Activated CD4-positive, alpha-beta T cell treated with anti-CD3 and anti-CD28 coated beads, Interleukin-2, amount 50 U/mL, for 24 hours (primary cell): ENCODE measurements around the gene UNC93B1.
"Not testable (repeated sequence)": the region's sequence is repeated elsewhere in the genome, so short reads cannot be mapped to it uniquely, and the experiment has no call there.

Source experiments
- DNase-seq, 2 donors: peaks; one replicate each; pipeline ENCODE4 v3.0.0-alpha.2; 2020; ENCODE audit warnings: low read depth in 1 of 2, low spot score in 1 of 2

The UNC93B1 gene

DNA sequence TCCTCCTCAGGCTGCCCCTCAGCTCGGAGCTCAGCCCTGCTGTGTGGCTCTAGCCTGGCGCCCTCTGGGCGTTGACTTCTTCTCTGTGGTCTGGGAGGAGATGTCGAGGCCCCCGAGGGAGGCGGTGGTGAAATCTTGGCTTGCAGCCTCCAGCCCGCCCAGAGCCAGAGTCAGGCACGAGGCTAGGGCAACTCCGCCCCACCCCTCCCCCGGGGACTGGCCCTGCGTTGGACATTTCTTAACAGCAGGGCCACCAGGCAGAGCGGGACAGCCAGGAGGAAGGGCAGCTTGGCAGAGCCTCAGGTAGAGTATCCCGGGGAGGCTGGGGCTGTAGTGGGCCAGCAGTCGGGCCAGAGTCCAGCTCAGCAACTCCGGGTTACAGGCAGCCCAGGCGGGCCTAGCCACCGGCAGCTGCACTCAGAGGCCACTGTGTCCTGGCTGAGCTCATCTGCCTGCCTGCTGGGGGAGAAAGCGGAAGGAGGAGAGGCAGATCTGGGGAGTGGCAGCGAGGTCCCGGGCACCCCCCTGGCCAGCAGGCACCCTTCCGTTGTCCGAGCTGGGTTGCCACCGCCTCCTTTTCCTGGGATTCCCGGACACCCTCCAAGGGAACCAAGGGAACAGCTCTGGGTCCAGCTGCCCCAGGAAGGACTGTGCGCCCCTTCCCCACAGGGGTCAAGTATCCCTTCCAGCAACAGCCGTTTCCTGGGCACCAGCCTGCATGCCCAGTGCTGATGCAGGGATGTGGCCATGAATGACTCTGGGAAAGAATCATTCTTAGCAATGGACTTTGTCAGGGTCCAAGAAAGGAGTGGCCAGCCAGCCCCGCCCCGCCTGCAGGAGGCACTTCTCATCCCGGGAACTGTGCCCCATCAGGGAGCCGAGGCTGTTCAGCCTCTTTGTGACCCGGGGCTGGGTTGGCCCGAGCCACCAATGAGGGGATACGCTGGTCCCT, 6.5 kb upstream of the UNC93B1 start, which contains the start of gene ALDH3B1:
ALDH3B1 (plus strand) TSS at position 238 of the 952 bp plus-strand sequence. CDS start 4,971 bp downstream, outside the sequence.
- DNase-seq: no peak

DNA sequence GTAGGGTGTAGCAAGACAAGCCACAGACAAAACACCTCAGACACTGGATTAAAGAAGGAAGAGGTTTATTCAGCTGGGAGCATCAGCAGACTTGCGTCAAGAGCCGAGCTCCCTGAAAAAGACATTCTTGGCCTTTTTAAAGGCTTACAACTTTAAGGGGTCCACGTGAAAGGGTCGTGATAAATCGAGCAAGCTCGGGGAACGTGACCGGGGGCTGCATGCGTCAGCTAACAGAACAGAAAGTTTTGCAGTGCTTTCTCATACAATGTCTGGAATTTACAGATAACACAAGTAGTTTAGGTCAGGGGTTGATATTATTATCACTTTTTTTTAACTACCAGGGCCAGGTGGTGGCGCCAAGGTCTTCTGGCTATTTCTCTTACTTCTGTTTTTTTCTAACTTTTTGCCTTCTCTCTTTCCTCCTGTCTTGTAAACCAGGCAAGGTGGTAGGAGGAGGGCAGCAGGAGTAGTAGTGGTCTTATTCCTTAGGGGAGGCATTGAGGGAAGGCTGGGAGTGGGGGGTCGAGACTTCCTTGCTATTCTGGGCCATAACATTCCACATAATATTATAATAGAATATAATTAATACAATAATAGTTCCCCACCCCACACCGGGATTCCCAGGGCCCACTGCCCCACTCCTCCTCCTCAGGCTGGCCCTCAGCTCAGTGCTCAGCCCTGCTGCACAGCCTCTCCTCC, 5.6 kb upstream of the UNC93B1 start:
- DNase-seq: no peak

DNA sequence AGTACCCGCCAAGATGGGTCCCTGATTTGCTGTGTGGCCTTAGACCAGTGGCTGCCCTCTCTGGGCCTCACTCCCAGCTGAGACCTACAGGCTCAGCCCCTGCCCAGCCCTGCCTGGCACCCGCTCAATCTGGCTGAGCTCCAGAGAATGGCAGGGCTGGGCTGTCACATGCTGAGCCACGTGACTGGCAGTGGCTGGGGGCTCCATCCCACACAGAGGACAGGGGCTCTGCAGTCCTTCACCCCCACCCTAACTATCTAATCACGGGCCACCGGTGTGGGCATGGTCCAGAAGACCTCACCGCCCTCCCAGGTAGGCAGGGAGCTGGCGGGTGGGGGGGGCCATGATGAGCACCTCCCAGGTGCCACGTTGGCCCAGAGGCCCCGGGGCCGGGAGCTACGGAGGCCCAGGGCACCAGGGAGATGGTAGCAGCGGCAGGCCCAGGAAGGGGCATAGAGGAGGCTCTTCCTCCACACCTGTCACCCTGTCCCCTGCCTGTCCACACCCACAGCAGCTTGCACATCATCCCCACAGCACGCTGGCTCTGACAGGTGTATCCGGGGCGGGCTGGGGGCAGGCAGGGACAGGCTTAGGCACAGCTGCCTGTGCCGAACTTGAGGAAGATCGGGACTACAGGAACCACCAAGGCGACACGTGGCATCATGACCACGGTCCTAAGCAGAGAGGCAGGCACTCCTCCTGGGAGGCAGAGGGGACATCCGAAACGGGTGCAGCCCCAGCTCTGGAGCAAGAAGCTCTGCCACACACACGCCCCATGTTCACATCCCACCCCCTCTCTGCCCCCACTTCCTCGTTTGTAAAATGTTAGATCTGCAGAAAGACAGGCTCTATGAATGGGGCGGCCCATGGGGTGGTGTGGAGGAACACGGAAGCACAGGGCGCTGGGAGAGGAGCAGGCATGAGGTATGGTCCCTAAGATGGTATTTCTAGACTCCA, 4.8 kb upstream of the UNC93B1 start:
- DNase-seq: no peak

DNA sequence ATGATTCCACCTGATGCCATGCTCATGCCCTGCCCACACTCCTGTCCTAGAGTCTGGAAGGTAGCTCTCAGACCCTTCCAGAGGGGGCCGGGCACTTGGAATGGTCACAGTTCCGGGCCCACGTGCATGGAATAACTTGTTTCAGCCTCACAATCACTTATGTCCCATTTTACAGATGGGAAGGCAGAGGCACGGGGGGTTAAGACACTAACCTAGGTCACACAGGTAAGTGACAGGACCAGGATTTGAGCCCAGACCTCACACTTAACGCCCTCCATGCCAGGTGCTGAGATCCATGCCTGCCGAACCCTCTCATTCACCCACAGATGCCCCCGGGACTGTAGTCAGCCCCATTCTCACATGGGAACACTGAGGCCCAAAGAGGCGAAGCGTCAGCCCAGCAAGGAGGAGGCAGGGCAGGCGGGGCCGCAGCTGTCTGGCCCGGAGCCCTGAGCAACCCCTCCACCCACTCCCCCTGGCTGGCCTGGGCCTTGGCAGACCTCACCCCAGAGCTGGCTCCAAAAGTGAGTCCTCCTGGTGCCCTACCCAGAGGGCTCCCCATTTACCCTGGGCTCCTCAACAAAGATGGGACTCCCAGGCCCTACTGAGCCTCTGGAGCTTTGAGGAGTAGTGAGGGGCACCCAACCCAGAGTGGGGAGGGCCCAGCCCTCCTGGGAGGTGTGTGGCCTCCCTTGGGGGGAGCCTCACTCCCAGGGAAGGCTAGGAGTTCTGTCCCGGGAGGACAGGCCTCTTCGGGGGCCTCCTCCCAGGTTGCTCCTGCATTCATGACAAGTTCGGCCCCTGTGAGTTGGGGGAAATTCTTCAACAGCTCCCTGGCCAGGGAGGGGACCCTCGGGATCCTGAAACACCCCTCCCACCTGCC, 3.8 kb upstream of the UNC93B1 start:
- DNase-seq: no peak

DNA sequence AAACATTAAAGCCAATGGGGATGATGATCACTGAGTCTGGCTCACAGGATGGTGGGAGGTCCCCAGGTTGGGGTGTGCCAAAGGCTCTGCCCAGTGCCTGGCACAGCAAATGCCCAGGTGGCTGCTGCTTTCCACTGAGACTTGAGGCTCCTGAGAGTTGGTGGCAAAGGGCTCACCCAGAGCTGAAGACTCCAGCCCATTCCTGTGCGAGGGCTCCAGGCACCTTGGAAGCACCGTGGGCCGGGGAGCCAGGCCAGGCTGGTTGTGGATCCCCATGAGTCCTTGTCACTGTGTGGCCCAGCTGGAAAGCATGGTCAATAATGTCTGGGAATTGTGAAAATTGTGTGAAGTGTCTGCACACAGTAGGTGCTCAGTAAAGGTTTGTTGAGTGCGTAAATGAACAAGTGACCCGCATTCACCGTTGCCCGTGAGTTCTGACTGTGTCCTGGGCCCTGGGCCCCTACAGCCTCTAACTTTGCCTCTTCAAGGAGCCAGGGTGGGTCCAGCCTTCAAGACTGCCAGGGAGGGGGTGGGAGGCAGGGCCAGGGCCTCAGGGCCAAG, 2.8 kb upstream of the UNC93B1 start:
- no peak for DNase-seq

DNA sequence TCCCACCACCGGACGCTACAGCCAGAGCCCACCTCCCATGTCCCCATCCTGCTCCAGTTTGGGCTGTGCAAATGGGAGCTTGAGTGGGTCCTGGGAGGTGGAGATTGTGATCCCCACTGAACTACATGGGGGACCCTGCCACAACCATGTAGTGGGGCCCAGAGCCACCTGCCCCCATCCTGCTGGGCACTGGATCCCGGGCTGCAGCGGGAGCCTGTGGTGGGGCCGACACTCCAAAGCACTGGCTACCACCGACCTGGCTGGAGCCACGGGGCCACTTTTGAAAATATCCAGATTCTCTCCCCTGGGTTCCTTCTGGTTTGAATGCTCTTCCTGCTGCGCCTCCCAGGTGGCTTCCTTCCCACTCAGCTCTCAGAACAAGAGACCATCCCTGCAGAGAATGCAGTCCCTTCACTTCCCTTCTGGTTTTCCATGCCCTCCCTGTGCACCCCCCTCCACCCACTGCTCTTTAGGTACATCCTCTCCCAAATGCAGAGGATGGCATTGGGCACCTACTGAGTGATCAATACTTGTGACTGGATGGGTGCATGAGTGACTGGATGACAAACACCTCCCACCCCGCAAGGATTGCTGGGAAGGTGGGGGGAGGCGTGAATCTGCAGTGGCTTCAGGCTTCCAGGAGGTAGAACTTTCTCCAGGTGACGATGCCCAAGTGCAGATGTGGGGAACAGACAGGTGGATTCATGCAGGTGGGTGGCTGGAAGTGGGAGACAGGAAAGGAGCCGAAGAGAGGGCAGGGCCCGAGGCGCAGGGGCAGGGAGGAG, 846 bp upstream of the UNC93B1 start:
- DNase-seq: no peak

DNA sequence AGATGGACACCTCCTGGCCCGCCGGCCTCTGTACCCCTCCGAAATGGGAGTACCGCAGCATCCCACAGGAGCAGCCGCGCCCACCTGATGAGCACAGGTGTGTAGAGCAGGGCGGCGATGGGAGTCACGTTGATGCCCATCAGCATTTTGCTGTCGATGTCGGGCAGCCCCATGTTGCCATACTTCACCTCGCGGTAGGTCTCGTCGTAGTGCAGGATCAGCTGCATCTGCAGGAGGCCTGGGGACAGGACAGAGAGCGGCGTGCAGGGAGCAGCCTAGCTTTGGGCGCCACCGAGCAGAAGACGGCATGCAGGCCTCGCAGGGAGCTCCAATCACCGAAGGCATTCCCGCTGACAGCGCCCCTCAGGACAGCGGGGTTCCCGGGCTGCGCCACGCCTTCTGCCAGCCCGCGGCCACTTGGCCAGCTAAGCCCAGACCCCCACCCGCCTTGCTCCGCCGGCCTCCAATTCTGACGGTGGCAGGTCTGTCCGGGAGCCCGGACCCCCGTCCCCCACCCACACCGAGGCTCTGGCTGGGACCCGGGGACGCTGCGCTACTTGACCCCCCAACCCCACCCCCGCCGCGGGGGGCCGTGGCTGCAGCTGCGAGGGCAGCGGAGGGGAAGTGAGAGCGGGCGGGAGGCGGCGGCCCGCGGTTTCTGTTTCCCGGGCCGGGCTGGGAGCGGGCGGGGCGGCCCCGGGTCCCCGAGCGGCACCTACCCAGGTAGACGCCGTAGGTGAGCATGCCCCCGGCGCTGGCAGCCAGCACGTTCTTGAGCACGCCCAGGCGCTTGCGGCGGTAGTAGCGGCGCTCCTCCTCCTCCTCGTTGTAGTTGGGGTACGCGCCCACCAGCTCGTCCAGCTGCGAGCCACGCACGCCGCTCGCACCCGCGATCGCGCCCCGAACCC, 705 bp downstream of the UNC93B1 start:
- DNase-seq: peak in 1 of 2 donors; percentile 22

DNA sequence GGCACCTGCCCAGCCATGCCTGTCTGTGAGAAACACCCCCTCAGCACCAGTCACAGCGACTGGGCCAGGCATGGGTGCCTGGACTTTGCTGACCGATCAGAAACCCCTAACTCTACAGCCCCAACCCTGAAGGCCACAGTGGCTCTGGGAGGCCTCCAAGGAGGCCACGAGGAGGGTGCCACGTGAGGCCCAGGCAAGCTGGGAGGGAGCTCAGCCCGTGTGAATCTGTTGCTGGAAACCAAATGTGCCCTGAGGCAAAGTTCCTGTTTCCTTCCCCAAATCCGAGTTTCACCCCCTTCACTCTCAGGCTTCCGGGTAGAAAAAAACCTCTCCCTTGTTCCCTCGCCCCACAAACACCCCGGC, 1.3 kb downstream of the UNC93B1 start:
- no peak for DNase-seq

DNA sequence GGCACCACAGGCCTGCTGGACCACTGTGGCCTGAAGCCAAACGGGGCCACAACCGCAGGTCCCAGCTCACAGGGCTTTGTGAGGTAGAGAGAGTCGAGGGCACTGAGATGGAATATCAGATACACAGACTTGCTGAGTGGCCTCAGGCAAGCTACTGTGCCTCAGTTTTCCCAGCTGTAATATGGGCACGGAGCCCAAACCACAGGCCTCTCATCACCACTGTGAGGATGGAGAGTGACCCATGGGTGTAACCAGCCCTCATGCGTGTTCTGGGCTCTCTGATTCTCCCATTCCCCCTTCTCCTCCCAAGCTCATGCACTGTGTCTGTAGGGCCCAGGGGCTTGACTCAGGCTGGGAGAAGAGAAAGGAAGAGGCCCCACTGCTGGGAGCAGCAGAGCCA, 4.2 kb downstream of the UNC93B1 start:
- DNase-seq: no peak

DNA sequence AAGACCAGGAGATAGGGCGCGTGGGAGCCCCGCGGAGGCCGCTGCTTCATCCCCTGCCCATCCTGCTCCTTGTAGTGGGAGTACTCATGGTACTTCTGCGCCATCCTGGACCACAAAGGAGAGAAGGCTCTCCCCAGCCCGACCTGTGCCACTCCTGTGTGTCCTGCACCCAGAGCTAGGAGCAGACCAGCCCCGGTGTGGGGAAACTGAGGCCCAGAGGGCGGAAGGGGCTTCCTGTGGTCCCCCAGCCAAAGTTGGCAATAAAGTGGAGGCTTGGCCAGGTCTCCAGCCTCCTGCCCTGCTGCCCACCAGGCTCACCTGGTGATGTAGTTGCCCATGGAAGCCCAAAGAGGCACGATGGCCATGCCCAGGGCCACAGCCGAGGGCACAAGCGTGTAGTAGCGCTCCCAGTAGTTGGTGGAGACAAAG, 4.7 kb downstream of the UNC93B1 start:
- no peak for DNase-seq

DNA sequence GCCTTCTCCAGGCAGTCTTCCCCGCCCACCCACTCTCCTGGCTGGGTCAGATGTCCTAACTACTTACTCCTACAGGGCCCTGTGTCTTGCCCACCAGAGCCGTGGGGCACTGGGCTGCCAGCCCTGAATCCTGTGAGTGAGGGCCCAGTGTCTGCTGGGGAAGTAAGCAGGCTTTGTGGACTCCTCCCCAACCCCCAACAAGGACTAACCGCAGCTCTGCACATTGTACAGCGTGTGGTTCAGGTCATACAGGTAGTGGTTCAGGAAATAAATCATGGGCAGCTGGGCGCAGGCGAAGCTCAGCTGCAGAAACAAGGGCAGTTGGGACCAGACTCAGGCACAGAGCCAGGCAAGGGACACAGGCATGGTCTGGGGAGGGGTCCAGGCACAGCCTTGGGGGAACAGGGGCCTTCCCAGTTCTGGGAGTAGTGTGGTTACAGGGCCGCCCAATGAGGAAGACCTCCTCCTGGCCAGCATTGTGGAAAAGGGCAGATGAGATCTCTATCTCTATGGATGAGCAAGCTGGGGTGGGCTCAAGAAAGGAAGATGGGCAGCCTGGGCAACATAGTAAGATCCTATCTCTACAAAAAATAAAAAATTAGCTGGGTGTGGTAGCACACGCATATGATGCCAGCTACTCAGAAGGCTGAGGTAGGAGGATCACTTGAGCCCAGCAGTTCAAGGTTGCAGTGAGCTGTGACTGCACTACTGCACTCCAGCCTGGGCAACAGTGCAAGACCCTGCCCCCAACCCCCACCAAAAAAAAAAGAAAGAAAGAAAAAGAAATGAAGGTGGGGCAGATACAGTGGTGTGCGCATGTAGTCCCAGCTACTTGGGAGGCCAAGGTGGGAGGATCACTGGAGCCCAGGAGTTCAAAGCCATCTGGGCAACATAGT, 5.5 kb downstream of the UNC93B1 start:
- no peak for DNase-seq

DNA sequence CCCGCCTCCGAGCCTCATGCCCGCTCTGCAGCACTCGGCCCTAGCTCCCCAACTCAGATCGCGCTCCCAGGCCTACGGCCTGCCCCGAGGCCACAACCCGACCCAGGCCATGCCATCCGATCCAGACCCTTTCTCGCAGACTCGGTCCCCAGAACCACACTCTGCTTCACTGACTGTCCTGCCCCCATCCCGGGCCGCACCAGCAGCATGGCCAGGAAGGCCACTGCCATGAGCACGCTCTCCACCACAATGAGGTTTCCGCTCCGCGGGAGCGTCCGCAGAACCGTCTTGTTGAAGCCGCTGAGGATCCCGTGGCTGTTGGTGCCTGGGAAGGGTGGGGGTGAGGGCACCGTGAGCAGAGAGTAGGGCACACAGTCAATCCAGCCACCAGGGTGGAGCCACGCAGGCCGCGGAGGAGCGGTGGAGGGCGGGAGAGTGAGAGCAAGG, 6.4 kb downstream of the UNC93B1 start:
- no peak for DNase-seq

DNA sequence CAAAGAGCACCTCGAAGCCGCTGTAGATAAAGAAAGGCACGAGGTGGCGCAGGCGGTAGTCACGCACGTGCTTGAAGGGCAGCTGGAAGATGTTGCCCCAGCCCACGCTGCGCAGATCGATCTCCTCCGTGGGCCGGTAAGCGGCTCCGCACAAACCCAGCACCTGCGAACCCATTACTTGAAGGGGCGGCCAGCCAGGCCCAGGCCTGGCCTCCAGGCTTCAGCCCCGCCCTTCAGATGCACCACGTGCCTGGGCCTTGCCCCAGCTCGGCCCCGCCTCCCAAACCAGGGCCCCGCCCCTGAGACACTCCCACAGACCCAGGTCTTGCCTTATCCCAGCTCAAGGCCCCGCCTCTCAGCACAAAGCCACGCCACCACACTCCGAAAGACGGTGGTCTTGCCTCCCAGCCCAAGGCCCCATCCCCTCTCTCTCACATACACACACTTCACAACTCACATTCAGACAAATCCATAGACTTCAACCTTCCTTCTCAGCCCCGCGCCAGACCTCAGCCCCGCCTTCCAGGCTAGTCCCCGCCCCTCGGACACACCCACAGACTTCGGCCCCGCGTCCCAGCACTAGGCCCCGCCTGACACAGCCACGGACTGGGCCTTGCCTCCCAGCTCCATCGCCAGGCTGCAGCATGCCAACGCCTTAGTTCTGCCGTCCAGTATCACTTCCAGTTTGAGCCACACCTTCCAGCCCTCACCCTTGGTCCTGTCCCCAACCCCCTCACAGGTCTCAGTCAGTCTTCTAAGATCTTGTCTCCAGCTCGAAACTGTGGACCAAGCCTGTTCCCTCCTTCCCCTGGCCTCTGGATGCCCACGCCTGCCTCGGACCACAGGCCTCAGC, 7.0 kb downstream of the UNC93B1 start:
- no peak for DNase-seq

DNA sequence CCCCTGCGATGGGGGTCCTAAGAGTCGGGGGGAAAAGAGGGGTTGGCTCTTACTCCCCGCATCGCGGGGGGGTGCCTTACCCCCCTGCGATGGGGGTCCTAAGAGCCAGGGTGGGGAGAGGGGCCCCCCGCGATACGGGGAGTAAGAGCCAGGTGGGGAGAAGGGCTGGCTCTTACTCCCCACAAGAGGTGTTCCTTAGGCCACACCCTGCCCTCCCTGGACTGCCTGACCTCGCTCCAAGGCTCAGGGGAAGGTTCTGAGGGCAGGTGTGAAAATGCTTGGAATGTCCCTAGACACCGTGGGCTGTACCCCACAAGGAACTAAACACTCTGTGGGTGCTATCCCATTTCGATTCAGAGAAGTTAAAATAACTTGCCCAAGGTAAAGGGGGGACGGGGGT, 7.8 kb downstream of the UNC93B1 start:
- no peak for DNase-seq

DNA sequence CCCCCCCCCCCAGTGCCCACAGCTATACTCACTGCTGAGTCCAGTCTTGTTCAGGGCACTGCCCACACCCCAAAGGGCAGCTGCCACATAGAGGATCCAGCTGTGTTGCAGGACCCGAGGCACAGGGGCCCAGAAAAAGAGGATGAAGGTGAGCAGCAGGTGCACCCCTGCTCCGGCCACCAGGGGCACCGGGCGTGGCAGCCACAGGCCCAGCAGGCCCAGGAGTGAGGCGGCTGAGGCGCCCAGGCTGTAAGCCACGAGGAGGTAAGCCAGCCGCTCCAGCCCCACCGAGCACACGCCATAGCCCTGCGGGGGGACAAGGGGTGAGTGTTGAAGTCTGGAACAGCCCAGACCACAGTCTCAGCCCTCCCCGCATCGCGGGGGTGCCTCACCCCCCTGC, 8.3 kb downstream of the UNC93B1 start:
- DNase-seq: not testable (repeated sequence)

DNA sequence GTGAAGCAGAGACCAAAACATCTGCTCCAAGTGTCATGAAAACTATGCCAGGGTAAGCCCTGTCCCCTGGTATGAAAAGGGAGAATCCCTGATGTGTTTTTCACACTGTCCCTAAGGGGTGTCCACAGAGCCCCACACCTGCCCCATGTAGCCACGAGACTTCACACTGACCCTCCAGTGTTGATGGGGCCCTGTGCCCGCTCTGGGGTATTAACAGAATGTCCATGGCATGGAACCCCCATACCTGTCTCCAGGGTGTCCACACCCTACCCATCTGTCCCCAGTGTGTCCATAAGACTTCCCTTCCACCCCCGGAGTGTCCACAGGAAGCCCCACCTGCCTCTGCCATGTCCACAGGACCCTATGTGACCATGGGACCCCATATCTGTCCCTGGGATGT, 8.8 kb downstream of the UNC93B1 start:
- DNase-seq: not testable (repeated sequence)
